BLaER1 treated with 17β-estradiol and CSF1 and Interleukin-3, amounts not matched to agents 10 nM and 100 nM (cell line): Measurements from ENCODE around the gene PRELID3B.

ENCODE experiments used
- H3K27ac ChIP-seq, 11 experiments: shearing (Covaris generic); formaldehyde crosslinking; 2 replicates each; pipeline ENCODE4 v1.8.1; 2022
- H3K27me3 ChIP-seq, 11 experiments: shearing (Covaris generic); formaldehyde crosslinking; 2 replicates each; pipeline ENCODE4 v1.8.1; 2022
- H3K36me3 ChIP-seq, 11 experiments: shearing (Covaris generic); formaldehyde crosslinking; 2 replicates each; pipeline ENCODE4 v1.8.1; 2022
- H3K4me1 ChIP-seq, 10 experiments: shearing (Covaris generic); formaldehyde crosslinking; 2 replicates each; pipeline ENCODE4 v1.8.1; 2022
- H3K4me2 ChIP-seq, 11 experiments: shearing (Covaris generic); formaldehyde crosslinking; 2 replicates each; pipeline ENCODE4 v1.8.1; 2022
- H3K4me3 ChIP-seq, 10 experiments: shearing (Covaris generic); formaldehyde crosslinking; 2 replicates each; pipeline ENCODE4 v1.8.1; 2022
- H3K9ac ChIP-seq, 11 experiments: shearing (Covaris generic); formaldehyde crosslinking; 2 replicates each; pipeline ENCODE4 v1.8.1; 2022
- H3K9me3 ChIP-seq, 11 experiments: shearing (Covaris generic); formaldehyde crosslinking; replicated peaks in 1 of 11; 2 replicates each; pipeline ENCODE4 v1.8.1; 2022
- H4K20me1 ChIP-seq, 11 experiments: shearing (Covaris generic); formaldehyde crosslinking; 2 replicates each; pipeline ENCODE4 v1.8.1; 2022
- Cebpa-rat ChIP-seq, 11 experiments: shearing (Covaris generic); IDR thresholded peaks; 2 replicates each; pipeline ENCODE4 v1.8.1; 2022

The PRELID3B gene

GRCh38 chr20:58985656-58986055 lies 56.9 kb downstream of the PRELID3B start:
- Histone ChIP-seq H3K4me2 (0 out of 22 replicates have a peak overlapping the region, but pooled peaks of 1 of the 11 experiments have one; percentile 9), H3K27ac (no peak overlapping the region), H4K20me1 (peaks cover 33 to 87% (median 68%) of the 10 kb centered on the region in 11 experiments; a peak in 21 of 22 replicates)

DNA sequence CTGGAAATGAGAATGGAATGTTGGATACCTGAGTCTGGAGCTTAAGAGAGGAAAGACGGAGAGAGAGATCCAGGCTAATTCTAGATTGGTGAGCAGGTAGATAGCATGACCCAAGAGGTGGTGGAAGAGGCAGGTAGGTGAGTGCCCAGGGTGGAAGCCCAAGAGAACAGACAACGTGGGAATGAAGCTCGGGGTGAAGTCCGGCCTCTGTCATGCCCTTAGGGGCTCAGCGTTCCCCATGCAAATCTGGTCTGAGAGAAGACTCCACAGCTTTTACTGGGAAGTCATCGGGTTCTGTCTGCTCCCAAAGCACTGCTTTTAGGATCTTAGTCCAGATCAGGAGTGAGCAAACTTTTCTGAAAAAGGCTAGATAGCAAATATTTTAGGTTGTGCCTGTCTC lies 57.9 kb downstream of the PRELID3B start:
- no peak overlapping the region for H3K4me3 ChIP-seq
- peak overlapping the region in 9 of 11 experiments; percentile 33 to 95 (median 89); a peak in 13 of 22 replicates for H3K4me2 ChIP-seq
- H4K20me1 ChIP-seq = peaks cover 33 to 79% (median 63%) of the 10 kb centered on the region in 11 experiments; a peak in 21 of 22 replicates
- H3K27ac ChIP-seq = no peak overlapping the region
- no peak for TF ChIP-seq Cebpa-rat (IDR thresholded peaks at IDR 0.05)
- no peaks in the 10 kb centered on the region for H3K27me3 ChIP-seq
- H3K9ac ChIP-seq = no peak overlapping the region
- peaks cover 38 to 68% (median 57%) of the 10 kb centered on the region in 11 experiments for H3K36me3 ChIP-seq
- peaks cover 30 to 47% (median 40%) of the 10 kb centered on the region in 10 experiments for H3K4me1 ChIP-seq
- no peaks in the 10 kb centered on the region for H3K9me3 ChIP-seq

More at GRCh38 chr20:58985656-58986055, 56.9 kb downstream of the PRELID3B start:
- Histone ChIP-seq H3K4me1 (peaks cover 26 to 39% (median 36%) of the 10 kb centered on the region in 10 experiments), H3K36me3 (peaks cover 48 to 78% (median 66%) of the 10 kb centered on the region in 11 experiments), H3K9me3 (no peaks in the 10 kb centered on the region), H3K4me3 (no peak overlapping the region), H3K27me3 (no peaks in the 10 kb centered on the region), H3K9ac (no peak overlapping the region)
- TF ChIP-seq Cebpa-rat (IDR thresholded peaks at IDR 0.05) = no peak
